Measurements from ENCODE around the gene TCF25.

Gene TCF25

DNA sequence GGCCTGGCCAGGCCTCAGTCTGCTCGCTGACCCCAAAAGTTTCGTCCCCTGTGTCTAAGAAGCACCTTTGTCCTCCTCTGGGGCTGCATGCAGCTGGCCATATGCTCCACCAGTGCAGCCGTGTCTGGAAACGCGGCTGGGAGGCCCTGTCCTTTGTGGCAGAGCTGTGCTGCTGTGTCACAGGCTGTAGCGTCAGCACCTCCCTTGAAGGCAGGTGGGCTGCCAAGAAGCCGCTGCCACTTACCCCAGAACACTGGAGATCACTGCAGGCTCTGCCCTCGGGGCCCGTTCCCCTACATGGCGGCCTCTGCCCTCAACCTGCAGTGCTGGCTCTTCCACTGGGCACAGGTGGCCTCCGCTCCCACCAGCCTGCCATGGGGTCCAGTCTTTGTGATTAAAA lies 29.6 kb downstream of the TCF25 start:
- Mint-ChIP-seq H3K27me3 (no peaks in the 10 kb centered on the region), H3K9me3 (no peaks in the 10 kb centered on the region), H3K36me3 (ENCODE audit: low read depth) (peaks cover 36% of the 10 kb centered on the region), H3K4me1 (ENCODE audit: low read depth) (peaks cover 13% of the 10 kb centered on the region), H3K4me3 (no peak overlapping the region), H3K27ac (no peak overlapping the region)

DNA sequence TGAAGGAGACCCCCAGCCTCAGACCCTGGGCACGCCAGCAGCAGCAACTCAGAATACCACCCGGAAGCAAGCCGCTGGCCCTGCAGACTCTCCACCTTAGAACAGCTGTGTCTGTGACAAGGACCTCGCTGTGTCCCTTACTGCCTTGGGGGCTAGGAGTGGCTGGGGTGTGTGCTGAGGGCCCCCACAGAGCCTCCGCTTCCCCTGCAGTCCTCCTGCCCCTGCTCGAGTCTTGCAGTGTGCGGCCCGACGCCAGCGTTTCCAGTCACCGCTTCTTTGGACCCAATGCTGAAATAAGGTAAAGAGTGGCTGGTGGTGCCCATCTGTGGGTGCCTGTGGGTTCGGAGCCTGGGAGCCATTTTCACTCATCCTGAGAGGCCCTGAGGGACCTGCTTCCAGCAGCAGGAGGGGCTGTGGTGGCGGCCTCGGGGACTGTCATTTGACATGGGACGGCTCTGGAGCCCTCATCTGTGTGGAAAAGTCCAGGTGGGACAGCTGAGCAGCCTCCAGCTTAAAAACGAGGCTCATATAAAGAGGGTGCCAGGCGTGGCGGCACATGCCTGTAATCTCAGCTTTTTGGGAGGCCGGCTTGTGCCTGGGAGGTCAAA lies 30.6 kb downstream of the TCF25 start:
- no peak overlapping the region for H3K27ac Mint-ChIP-seq
- H3K9me3 Mint-ChIP-seq, result no peaks in the 10 kb centered on the region
- H3K36me3 Mint-ChIP-seq (ENCODE audit: low read depth), result peaks cover 32% of the 10 kb centered on the region
- H3K4me1 Mint-ChIP-seq (ENCODE audit: low read depth), result peaks cover 13% of the 10 kb centered on the region
- no peak overlapping the region for H3K4me3 Mint-ChIP-seq
- no peaks in the 10 kb centered on the region for H3K27me3 Mint-ChIP-seq

DNA sequence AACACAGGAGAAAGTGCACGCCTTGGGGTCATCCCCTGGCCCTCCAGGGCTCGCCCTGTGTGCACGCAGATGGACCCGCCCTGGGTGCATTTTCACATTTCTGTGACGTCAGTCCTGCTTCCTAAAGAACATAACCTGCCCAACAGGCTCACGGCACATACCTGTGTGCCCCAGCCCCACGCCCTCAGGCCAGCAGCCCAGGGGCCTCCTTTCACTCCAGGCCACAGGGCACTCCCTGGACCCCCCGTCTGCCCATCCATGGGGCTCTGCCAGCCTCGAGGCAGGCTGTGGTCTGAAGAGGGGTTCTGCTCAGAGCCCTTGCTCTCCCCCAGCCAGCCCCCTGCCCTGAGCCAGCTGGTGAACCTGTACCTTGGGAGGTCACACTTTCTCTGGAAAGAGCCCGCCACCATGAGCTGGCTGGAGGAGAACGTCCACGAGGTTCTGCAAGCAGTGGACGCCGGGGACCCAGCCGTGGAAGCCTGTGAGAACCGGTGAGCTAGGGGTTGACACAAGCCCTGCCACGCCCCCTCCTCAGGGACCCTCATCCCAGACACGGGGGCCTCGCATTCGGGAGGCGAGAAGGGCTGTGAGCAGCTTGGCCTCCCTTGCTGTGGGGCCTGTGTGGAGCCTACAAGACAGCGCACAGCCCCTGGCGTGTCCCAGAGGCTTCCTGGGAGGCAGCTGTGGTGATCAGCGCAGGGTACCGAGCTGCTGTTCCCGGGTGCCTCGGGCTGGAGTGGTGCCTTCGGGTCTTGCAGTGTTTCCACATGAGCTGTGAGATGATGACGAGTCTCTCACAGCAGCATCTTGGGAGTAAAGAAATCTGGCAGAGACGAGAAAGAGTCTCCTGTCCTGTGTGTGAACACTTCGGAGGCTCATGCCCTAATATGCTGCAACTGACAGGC lies 31.5 kb downstream of the TCF25 start:
- Mint-ChIP-seq H3K27me3 (no peaks in the 10 kb centered on the region), H3K36me3 (ENCODE audit: low read depth) (peaks cover 33% of the 10 kb centered on the region), H3K4me1 (ENCODE audit: low read depth) (peaks cover 10% of the 10 kb centered on the region), H3K4me3 (no peak overlapping the region), H3K9me3 (no peaks in the 10 kb centered on the region), H3K27ac (no peak overlapping the region)

DNA sequence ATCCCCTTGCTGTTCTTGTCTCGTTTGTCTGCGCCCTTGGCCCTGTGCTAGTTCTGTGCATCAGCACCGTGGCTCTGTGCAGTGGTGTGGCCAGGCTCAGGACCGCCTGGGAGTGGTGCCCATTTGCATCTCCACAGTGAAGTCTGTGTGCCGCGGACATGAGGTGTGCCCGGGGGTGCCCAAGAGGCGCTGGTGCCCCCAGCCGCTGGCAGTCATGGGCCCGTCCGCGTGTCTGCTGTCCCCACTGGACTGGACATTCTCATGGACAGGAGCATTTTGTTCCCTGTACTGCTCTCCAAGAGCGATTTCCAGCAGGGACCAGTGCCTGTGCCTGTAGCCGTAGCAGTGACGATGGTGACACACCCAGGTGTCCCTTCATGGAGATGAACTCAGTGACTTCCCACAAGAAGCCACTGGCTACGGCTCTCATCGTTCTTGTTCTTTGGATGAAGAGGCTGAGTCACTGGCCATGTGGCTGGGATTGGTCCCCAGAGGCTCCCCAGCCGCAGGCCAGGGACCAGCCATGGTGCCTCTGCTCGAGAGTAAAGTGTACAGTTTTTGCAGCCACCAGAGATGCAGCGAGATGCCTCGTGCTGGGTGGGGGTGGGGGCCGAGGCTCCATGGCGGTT lies 32.2 kb downstream of the TCF25 start:
- peaks cover 33% of the 10 kb centered on the region for H3K36me3 Mint-ChIP-seq (ENCODE audit: low read depth)
- H3K27me3 Mint-ChIP-seq, result no peaks in the 10 kb centered on the region
- H3K4me1 Mint-ChIP-seq (ENCODE audit: low read depth), result peaks cover 2% of the 10 kb centered on the region
- H3K4me3 Mint-ChIP-seq, result no peak overlapping the region
- H3K27ac Mint-ChIP-seq, result no peak overlapping the region
- H3K9me3 Mint-ChIP-seq, result no peaks in the 10 kb centered on the region

DNA sequence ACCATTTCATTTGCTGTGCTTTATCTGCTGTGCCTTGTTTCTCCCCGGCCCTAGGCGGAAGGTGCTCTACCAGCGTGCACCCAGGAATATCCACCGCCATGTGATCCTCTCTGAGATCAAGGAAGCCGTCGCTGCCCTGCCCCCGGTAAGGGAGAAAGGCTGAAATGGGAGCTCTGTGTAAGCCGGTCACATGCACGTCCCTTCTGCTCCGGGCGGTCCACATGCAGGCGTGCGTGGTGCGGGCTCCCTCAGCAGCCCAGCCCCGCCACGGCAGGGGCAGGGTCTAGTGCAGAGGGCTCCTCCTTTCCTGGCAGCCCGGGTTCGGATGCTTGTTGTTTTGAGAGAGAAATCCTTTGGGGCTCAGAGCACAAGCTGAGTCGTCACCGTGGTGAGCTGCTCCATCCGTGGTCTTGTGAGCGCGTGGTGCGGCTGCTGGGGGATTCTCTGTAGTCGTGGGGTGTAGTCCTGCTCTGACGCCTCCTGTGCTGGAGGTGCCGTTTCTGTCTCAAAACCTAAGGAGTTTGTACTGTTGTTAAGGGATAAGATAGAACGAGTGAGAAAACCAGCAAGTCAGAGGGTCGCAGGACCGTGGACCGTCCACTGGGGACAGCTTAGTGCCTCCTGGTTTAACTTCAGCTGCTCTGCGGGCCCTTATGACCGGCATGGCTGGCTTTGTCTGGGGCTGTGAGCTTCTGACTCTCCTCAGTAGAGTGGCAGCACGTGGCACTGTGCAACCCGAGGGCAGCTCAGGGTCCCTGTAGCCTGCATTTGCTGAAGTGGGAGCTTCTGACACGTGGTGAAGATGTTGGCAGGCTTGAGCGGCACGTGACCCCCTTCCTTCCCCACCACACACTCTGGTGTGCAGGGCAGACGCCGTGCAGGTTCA lies 33.0 kb downstream of the TCF25 start:
- H3K36me3 Mint-ChIP-seq (ENCODE audit: low read depth), result peaks cover 34% of the 10 kb centered on the region
- H3K27me3 Mint-ChIP-seq, result no peaks in the 10 kb centered on the region
- H3K27ac Mint-ChIP-seq, result no peak overlapping the region
- H3K4me1 Mint-ChIP-seq (ENCODE audit: low read depth), result no peaks in the 10 kb centered on the region
- no peak overlapping the region for H3K4me3 Mint-ChIP-seq
- no peaks in the 10 kb centered on the region for H3K9me3 Mint-ChIP-seq

DNA sequence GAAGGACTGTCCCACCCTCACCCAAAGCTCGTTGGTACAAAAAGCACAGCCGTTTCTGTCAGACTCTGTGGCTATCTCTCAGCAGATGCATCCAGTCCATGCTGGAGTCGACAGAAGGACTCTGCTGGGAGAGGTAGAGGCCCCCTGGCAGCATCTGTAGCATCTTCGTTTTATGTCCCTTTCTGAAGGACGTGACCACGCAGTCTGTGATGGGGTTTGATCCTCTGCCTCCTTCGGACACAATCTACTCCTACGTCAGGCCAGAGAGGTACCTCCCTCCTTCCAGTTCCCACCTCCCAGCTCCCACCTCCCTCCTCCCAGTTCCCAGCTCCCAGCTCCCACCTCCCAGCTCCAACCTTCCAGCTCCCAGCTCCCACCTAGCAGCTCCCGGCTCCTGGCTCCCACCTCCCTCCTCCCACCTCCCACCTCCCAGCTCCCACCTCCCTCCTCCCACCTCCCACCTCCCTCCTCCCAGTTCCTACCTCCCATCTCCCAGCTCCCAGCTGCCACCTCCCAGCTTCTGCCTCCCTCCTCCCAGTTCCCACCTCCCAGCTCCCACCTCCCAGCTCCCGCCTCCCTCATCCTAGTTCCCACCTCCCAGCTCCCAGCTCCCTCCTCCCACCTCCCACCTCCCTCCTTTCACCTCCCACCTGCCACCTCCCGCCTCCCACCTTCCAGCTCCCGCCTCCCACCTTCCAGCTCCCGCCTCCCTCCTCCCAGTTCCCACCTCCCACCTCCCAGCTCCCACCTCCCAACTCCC lies 33.8 kb downstream of the TCF25 start:
- Mint-ChIP-seq H3K9me3 (no peaks in the 10 kb centered on the region), H3K27ac (no peak overlapping the region), H3K27me3 (no peaks in the 10 kb centered on the region), H3K4me3 (no peak overlapping the region), H3K36me3 (ENCODE audit: low read depth) (peaks cover 35% of the 10 kb centered on the region), H3K4me1 (ENCODE audit: low read depth) (no peaks in the 10 kb centered on the region)

DNA sequence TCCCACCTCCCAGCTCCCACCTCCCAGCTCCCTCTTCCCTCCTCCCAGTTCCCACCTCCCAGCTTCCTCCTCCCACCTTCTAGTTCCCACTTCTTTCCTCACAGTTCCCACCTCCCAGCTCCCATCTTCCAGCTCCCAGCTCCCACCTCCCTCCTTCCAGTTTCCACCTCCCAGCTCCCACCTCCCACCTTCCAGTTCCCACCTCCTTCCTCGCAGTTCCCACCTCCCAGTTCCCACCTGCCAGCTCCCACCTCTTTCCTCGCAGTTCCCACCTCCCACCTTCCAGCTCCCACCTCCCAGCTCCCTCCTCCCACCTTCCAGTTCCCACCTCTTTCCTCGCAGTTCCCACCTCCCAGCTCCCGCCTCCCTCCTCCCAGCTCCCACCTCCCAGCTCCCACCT lies 34.8 kb downstream of the TCF25 start:
- Mint-ChIP-seq H3K27me3 (no peaks in the 10 kb centered on the region), H3K36me3 (ENCODE audit: low read depth) (peaks cover 38% of the 10 kb centered on the region), H3K27ac (no peak overlapping the region), H3K4me3 (no peak overlapping the region), H3K9me3 (no peaks in the 10 kb centered on the region), H3K4me1 (ENCODE audit: low read depth) (no peaks in the 10 kb centered on the region)

DNA sequence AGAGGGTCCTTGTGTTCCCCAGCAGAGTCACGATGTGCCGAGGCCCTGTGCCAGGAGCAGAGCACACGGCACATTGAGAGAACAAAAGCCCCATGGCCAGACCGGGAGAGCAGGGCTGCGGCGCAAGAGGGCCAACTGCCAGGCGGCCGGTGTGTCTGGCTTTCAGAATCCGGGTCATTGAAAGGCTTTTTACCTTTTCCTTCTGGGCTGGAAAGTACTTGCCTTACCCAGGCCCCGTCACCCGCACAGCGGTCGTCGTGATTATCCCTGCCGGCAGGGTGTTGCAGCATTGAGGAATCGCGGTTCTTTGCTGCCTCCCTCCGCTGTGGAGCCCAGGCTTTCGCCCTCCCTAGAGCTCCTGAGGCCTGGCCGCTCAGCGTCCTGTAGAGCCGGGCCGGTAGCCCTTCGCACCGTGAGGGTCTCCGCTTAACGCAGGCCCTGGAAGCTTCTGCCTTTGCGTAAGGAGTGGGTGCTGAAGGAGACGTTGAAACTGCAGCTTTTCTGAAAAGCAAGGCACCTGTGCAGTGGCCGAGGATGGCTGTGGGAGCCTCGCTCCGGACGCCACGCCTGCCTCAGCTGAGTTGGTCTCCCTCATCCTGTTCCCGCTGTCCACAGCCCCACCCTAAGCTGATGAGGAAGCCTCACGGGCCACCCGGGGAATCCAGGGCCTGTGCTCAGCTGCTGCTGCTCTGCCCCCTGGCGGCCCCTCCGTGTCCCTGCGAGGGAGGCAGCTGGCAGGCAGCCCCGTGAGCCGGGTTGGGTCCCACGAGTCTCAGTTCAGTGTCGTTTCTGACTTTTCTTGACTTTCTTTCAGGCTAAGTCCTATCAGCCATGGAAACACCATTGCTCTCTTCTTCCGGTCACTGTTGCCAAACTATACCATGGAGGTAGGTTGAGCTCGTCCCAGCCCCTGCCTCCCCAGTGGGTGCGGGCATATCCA lies 36.7 kb downstream of the TCF25 start:
- H3K27ac Mint-ChIP-seq, result no peak overlapping the region
- no peak overlapping the region for H3K4me3 Mint-ChIP-seq
- peaks cover 43% of the 10 kb centered on the region for H3K36me3 Mint-ChIP-seq (ENCODE audit: low read depth)

DNA sequence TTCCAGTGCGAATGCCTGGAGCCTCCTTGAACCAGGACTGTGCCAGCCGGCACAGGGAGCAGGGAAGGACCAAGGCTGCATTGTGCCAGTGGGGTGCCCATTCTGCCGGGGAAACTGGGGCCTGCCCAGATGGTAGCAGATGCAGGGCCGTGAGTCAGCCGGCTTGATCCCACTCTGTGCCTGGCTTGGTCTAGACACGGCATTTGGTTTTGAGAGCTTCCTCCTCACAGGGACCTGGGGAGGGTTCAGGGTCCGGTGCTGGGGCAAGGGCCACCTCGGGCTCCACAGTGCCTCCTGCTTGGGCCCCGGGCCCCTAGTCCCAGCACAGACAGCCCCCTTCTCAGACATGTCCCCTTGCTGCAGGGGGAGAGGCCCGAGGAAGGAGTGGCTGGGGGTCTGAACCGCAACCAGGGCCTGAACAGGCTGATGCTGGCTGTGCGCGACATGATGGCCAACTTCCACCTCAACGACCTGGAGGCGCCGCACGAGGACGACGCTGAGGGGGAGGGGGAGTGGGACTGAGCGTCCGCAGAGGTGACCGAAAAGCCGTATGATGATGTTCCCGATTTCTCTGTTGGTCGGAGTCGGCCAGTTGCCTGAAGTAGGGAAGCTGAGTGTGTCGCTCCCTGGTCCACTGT lies 37.4 kb downstream of the TCF25 start:
- Mint-ChIP-seq H3K36me3 (ENCODE audit: low read depth) (peaks cover 43% of the 10 kb centered on the region), H3K4me3 (no peak overlapping the region), H3K27ac (no peak overlapping the region)

More for the DNA sequence above, 36.7 kb downstream of the TCF25 start:
- no peaks in the 10 kb centered on the region for H3K4me1 Mint-ChIP-seq (ENCODE audit: low read depth)
- H3K27me3 Mint-ChIP-seq, result no peaks in the 10 kb centered on the region
- no peaks in the 10 kb centered on the region for H3K9me3 Mint-ChIP-seq

DNA sequence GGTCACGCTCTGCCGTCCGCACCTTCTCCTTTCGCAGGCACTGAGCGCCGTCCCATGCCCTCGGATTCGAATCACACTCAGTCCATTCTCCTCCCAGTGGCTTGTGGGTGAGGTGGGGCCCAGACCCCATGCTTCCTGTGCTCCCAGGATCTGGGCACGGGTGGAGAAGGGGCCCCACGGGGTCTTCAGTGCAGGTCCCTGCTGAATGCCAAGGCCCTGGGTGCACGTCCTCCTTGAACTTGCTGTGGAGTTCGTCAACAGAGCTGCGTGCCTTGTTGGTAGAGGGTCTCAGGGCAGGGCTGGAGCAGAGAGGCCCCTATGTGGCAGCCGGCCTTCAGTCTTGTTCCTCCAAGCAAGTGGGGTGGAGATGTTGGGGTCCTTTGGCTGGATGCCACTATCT lies 38.0 kb downstream of the TCF25 start:
- Mint-ChIP-seq H3K4me3 (no peak overlapping the region), H3K27ac (no peak overlapping the region), H3K36me3 (ENCODE audit: low read depth) (peaks cover 39% of the 10 kb centered on the region), H3K27me3 (no peaks in the 10 kb centered on the region), H3K9me3 (no peaks in the 10 kb centered on the region), H3K4me1 (ENCODE audit: low read depth) (no peaks in the 10 kb centered on the region)

More for the DNA sequence above, 37.4 kb downstream of the TCF25 start:
- Mint-ChIP-seq H3K9me3 (no peaks in the 10 kb centered on the region), H3K4me1 (ENCODE audit: low read depth) (no peaks in the 10 kb centered on the region), H3K27me3 (no peaks in the 10 kb centered on the region)

DNA sequence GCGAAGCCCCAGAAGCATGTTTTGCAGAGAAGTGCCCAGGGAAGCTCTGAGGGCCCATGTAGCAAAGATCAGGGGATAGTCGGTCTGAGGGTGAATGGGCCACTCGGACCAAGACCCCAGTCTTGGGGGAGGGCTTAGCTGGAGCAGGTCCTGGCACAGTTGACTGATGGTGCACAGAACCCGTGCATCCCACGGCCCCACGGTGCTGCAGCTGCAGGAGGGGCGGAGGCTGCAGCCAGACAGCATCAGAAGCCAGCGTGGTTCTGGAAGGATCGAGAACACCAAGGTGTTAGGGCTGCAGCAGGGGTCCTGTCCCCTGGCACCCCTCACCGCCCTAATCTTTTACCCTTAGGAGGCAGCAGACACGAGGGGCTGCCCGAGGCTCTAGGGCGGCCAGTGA lies 38.8 kb downstream of the TCF25 start:
- no peaks in the 10 kb centered on the region for H3K9me3 Mint-ChIP-seq
- no peak overlapping the region for H3K4me3 Mint-ChIP-seq
- H3K36me3 Mint-ChIP-seq (ENCODE audit: low read depth), result peaks cover 32% of the 10 kb centered on the region
- no peaks in the 10 kb centered on the region for H3K27me3 Mint-ChIP-seq
- no peak overlapping the region for H3K27ac Mint-ChIP-seq
- peaks cover 2% of the 10 kb centered on the region for H3K4me1 Mint-ChIP-seq (ENCODE audit: low read depth)

DNA sequence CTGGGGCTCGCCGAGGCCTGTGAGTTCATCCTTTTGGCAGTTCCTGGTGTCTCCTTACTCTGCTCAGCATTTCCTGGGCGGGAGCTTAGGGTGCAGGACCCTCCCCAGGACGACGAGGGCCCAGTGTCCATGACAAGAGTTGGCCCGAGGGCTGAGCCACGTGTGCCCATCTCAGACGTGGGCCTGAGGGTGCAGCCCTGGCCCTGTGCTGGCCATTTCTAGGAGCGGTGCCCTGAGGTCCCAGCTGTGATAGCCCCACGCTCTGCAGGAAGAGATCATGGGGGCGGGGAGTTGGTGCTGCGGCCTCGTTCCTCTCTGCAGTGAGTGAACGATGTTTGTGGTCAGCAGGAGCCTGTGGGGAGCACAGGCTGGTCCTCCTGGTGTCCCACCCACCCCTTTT lies 39.2 kb downstream of the TCF25 start:
- Mint-ChIP-seq H3K4me3 (no peak overlapping the region), H3K27ac (no peak overlapping the region), H3K4me1 (ENCODE audit: low read depth) (peaks cover 6% of the 10 kb centered on the region), H3K36me3 (ENCODE audit: low read depth) (peaks cover 32% of the 10 kb centered on the region), H3K27me3 (no peaks in the 10 kb centered on the region), H3K9me3 (no peaks in the 10 kb centered on the region)

Data from stimulated activated naive CD8-positive, alpha-beta T cell treated with anti-CD3 and anti-CD28 coated beads, Interleukin-15, Interleukin-2, amounts not matched to agents 100 ng/mL and 50 ng/mL, for 24 hours (primary cell).